Ovary (tissue), 9 donors: ENCODE measurements around the gene CEP164. TPM values are rescaled to one million over a fixed set of nuclear protein-coding genes. Genes with fewer than 3 reads are reported as not detected.

Source experiments
- DNase-seq, 5 donors: peaks; one replicate each; pipeline ENCODE4 v3.0.0-alpha.2; 2019 to 2020
- H3K27ac ChIP-seq, 2 donors: fragments of 200-600 bp; one replicate each; pipeline versions ENCODE4 v1.5.1 to v1.8.0; 2019 to 2022
- H3K27me3 ChIP-seq: fragments of 200-600 bp; one replicate; pipeline ENCODE4 v1.8.0; 2022
- H3K36me3 ChIP-seq: fragments of 200-600 bp; sonication (generic); one replicate; pipeline ENCODE4 v1.5.1; 2019
- H3K4me1 ChIP-seq: one replicate; pipeline ENCODE4 v1.8.1; 2013; ENCODE audit warnings: mild to moderate bottlenecking, moderate library complexity; ENCODE audit not compliant: insufficient read depth
- H3K4me3 ChIP-seq: fragments of 200-600 bp; sonication (generic); one replicate; pipeline ENCODE4 v1.5.1; 2017
- H3K9me3 ChIP-seq, 2 donors: fragments of 200-600 bp in 1 of 2; sonication (generic) in 1 of 2; one replicate each; pipeline versions ENCODE4 v1.5.1 to v1.8.1; 2013 to 2019; ENCODE audit warnings: mild to moderate bottlenecking in 1 of 2, moderate library complexity in 1 of 2
- EP300 ChIP-seq: sonication (generic); formaldehyde crosslinking; IDR thresholded peaks from one replicate; pipeline ENCODE4 v1.6.1; 2017; ENCODE audit warnings: antibody characterized with exemption
- POLR2A ChIP-seq: fragments of 450-650 bp; IDR thresholded peaks from one replicate; pipeline ENCODE4 v1.6.1; 2017; ENCODE audit warnings: antibody characterized with exemption, mild to moderate bottlenecking, moderate library complexity
- WGBS, 3 donors: extraction: QIAGEN DNeasy Blood & Tissue Kit in 1 of 3; methylation state at CpG; one replicate each; pipeline versions ENCODE4 v1.1.5 to v1.1.7; 2013 to 2017; 5-methylcytosine and 5-hydroxymethylcytosine counted together
- intact Hi-C, 4 donors: fragments of 100-400 bp; cut with DNase I; formaldehyde crosslinking; loops; one replicate each; pipeline versions ENCODE4 v1.11.0 to v1.15.1; 2022 to 2023
- polyA plus RNA-seq, 2 donors: library from polyadenylated mRNA; stranded (reverse); fragments of 200-250 nt in 1 of 2; fragments of 350-450 nt in 1 of 2; fragmentation: Illumina TruSeq in 1 of 2; extraction: RNeasy Lipid Tissue Mini Kit (QIAGEN cat#74804) in 1 of 2; gene quantifications; one replicate each; pipeline ENCODE4 v1.2.3, GENCODE V29; 2013 to 2014
- total RNA-seq, 7 donors: library from RNA; depleted of rRNA in 2 of 7; stranded (reverse); fragments of >200 nt in 2 of 7; fragmentation: NEBNext Ultra II Directional in 3 of 7; extraction: Animal tissue kit (Norgen Biotek cat#: 25700) in 3 of 7; gene quantifications; one replicate each; pipeline versions ENCODE4 v1.1.0 to v1.2.4, GENCODE V29; 2016 to 2023
- TF ChIP-seq, protein P1 (sequence below), 3 donors: fragments of 450-650 bp in 2 of 3; fragments of 200-600 bp in 1 of 3; IDR thresholded peaks; one replicate each; pipeline versions ENCODE4 v1.5.1 to v1.8.0; 2016 to 2022; ENCODE audit warnings: antibody characterized with exemption in 3 of 3, mild to moderate bottlenecking in 1 of 3
- donor health status: DM: no; HTN: no; CAD: no; lungs with moderate emphysema.
- donor health status: DM: no; HTN: no; CAD: no.
- donor health status: Bipolar disorder and iron deficiency.
- donor health status: DM: yes; HTN: yes; CAD: no.
- donor health status: DM: no; HTN: no; CAD: no.
- donor health status: DM: yes; HTN: yes; CAD: no.

The CEP164 gene
- total and polyA plus RNA-seq, 9 donors, result 18.6 to 50.4 (median 28.0) TPM

GRCh38 chr11:117458275-117459122, 130.8 kb downstream of the CEP164 start:
- Histone ChIP-seq H3K4me3 (no peak overlapping the region), H3K27me3 (no peaks in the 10 kb centered on the region), H3K27ac (no peak overlapping the region), H3K4me1 (no peaks in the 10 kb centered on the region), H3K36me3 (no peaks in the 10 kb centered on the region), H3K9me3 (peaks cover 0 to 5% of the 10 kb centered on the region in 2 donors)
- TF ChIP-seq EP300 (no peak), POLR2A (no peak)
- TF ChIP-seq, protein P1, sequence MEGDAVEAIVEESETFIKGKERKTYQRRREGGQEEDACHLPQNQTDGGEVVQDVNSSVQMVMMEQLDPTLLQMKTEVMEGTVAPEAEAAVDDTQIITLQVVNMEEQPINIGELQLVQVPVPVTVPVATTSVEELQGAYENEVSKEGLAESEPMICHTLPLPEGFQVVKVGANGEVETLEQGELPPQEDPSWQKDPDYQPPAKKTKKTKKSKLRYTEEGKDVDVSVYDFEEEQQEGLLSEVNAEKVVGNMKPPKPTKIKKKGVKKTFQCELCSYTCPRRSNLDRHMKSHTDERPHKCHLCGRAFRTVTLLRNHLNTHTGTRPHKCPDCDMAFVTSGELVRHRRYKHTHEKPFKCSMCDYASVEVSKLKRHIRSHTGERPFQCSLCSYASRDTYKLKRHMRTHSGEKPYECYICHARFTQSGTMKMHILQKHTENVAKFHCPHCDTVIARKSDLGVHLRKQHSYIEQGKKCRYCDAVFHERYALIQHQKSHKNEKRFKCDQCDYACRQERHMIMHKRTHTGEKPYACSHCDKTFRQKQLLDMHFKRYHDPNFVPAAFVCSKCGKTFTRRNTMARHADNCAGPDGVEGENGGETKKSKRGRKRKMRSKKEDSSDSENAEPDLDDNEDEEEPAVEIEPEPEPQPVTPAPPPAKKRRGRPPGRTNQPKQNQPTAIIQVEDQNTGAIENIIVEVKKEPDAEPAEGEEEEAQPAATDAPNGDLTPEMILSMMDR (IDR thresholded peaks at IDR 0.05), result no peak
- WGBS, 3 donors, result 88 to 91% (median 91%) methylated on average over 22 of the region's 22 CpGs
- DNase-seq, result no peak
- intact Hi-C loops, result loop anchor here in 1 of 4 donors (5.0 kb wide), 1 partner anchor 254 kb away; no protein-coding TSS in a partner anchor

- Histone ChIP-seq H3K27ac (no peak overlapping the region), H3K36me3 (no peaks in the 10 kb centered on the region), H3K9me3 (peaks cover 0 to 3% of the 10 kb centered on the region in 2 donors), H3K4me3 (no peak overlapping the region), H3K4me1 (no peaks in the 10 kb centered on the region), H3K27me3 (no peaks in the 10 kb centered on the region)
- WGBS, 3 donors, result 76 to 78% (median 77%) methylated on average over 16 of the region's 16 CpGs
- TF ChIP-seq EP300 (no peak), POLR2A (no peak)
- TF ChIP-seq, protein P1 (IDR thresholded peaks at IDR 0.05), result no peak
- intact Hi-C loops, result loop anchor here in 1 of 4 donors (5.0 kb wide), 1 partner anchor 253 kb away; no protein-coding TSS in a partner anchor
- DNase-seq, result no peak
Measured at GRCh38 chr11:117459123-117459978, 131.7 kb downstream of the CEP164 start.

GRCh38 chr11:117459979-117460300, 132.3 kb downstream of the CEP164 start:
- H3K27me3 ChIP-seq, result no peaks in the 10 kb centered on the region
- no peaks in the 10 kb centered on the region for H3K4me1 ChIP-seq
- H3K4me3 ChIP-seq, result no peak overlapping the region
- 86 to 92% (median 90%) methylated on average over 5 of the region's 5 CpGs for WGBS, 3 donors
- no peak for TF ChIP-seq EP300
- no peaks in the 10 kb centered on the region for H3K36me3 ChIP-seq
- H3K27ac ChIP-seq, result no peak overlapping the region
- intact Hi-C loops, result loop anchor here in 1 of 4 donors (5.0 kb wide), 1 partner anchor 252 kb away; no protein-coding TSS in a partner anchor
- no peak for DNase-seq
- H3K9me3 ChIP-seq, result no peaks in the 10 kb centered on the region

- Histone ChIP-seq H3K27me3 (no peaks in the 10 kb centered on the region), H3K27ac (no peak overlapping the region), H3K9me3 (no peaks in the 10 kb centered on the region), H3K4me1 (no peaks in the 10 kb centered on the region), H3K4me3 (no peak overlapping the region), H3K36me3 (no peaks in the 10 kb centered on the region)
- WGBS, 3 donors, result 89 to 92% (median 92%) methylated on average over 16 of the region's 16 CpGs
- DNase-seq, result no peak
- intact Hi-C loops, result no loop called here
- no peak for TF ChIP-seq POLR2A
- TF ChIP-seq EP300, result no peak
- TF ChIP-seq, protein P1 (IDR thresholded peaks at IDR 0.05), result no peak
Measured at GRCh38 chr11:117461396-117462182, 133.9 kb downstream of the CEP164 start.
